ENCODE data around the gene SPECC1.

- TF ChIP-seq RAD51 (IDR thresholded peaks at IDR 0.05) (no peak), POLR2A (IDR thresholded peaks at IDR 0.05; ENCODE audit: low read depth, low read length) (no peak), POLR2AphosphoS5 (IDR thresholded peaks at IDR 0.05; ENCODE audit: low read length) (no peak), SPI1 (IDR thresholded peaks at IDR 0.05; ENCODE audit: borderline replicate concordance, insufficient read depth, low read depth, low read length) (no peak), EP300 (IDR thresholded peaks at IDR 0.05; ENCODE audit: borderline replicate concordance in 1 of 2, control insufficient read depth in 1 of 2, low read depth in 2 of 2, low read length in 2 of 2) (no peak), POLR2AphosphoS2 (IDR thresholded peaks at IDR 0.05; ENCODE audit: low read depth, low read length) (no peak), NFIC (IDR thresholded peaks at IDR 0.05; ENCODE audit: low read depth, low read length) (no peak), NR2C2 (IDR thresholded peaks at IDR 0.05; ENCODE audit: borderline replicate concordance, control insufficient read depth, insufficient read length, low read depth) (no peak)
- TF ChIP-seq, protein P1, sequence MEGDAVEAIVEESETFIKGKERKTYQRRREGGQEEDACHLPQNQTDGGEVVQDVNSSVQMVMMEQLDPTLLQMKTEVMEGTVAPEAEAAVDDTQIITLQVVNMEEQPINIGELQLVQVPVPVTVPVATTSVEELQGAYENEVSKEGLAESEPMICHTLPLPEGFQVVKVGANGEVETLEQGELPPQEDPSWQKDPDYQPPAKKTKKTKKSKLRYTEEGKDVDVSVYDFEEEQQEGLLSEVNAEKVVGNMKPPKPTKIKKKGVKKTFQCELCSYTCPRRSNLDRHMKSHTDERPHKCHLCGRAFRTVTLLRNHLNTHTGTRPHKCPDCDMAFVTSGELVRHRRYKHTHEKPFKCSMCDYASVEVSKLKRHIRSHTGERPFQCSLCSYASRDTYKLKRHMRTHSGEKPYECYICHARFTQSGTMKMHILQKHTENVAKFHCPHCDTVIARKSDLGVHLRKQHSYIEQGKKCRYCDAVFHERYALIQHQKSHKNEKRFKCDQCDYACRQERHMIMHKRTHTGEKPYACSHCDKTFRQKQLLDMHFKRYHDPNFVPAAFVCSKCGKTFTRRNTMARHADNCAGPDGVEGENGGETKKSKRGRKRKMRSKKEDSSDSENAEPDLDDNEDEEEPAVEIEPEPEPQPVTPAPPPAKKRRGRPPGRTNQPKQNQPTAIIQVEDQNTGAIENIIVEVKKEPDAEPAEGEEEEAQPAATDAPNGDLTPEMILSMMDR (IDR thresholded peaks at IDR 0.05 in 2 of 3, conservative IDR thresholded peaks at IDR 0.05 in 1 of 3; ENCODE audit: control insufficient read depth in 2 of 3, extremely low read depth in 1 of 3, insufficient read depth in 1 of 3, low read depth in 3 of 3, low read length in 3 of 3): no peak
Observed at GRCh38 chr17:20217677-20218076, 208.5 kb downstream of the SPECC1 start.
